Endothelial cell of umbilical vein (primary cell): ENCODE results near the gene GHITM. TPM values are rescaled to one million over a fixed set of nuclear protein-coding genes. Genes with fewer than 3 reads are reported as not detected.

Experiments used
- BruUV-seq: library from RNA; stranded (reverse); fragments of 400-500 nt; replicated peaks from 2 replicates; lab custom pipeline; 2021; lab: Mats Ljungman, UMichigan
- CTCF ChIA-PET: fragments of 300-600, 350-600 bp; sonication (Branson Sonifier 250); formaldehyde crosslinking; loops from one replicate; lab custom pipeline; 2021; ENCODE audit warnings: antibody characterized with exemption, inconsistent platforms; lab: Charles Lee
- POLR2A ChIA-PET: fragments of 300-600, 350-600 bp; sonication (Branson Sonifier 250); formaldehyde crosslinking; loops from one replicate; lab custom pipeline; 2021; ENCODE audit warnings: antibody characterized with exemption, inconsistent platforms; lab: Charles Lee
- DNase-seq: peaks from one replicate; pipeline ENCODE4 v3.0.0-alpha.2; 2011; ENCODE audit warnings: low read depth, low spot score
- FAIRE-seq: peaks from 2 replicates; lab custom pipeline; 2011; peaks lifted over from hg19 to GRCh38; lab: Jason Lieb, UNC
- H2AFZ ChIP-seq: 2 replicates; pipeline ENCODE4 v1.6.0; 2012; ENCODE audit warnings: low read depth, low read length, control low read depth, inconsistent platforms
- H3K27ac ChIP-seq: 2 replicates; pipeline ENCODE4 v1.5.1; 2011; ENCODE audit warnings: low read depth, mild to moderate bottlenecking, control low read depth, low read length, moderate library complexity; ENCODE audit not compliant: insufficient read depth
- H3K27me3 ChIP-seq, 2 experiments: 2 replicates each; pipeline versions ENCODE4 v1.6.0 to v1.6.1; 2011; ENCODE audit warnings: low read length in 2 of 2, mixed read lengths in 1 of 2; ENCODE audit not compliant: control insufficient read depth in 2 of 2, insufficient read depth in 2 of 2
- H3K36me3 ChIP-seq, 2 experiments: 2 replicates in 1 of 2; 3 replicates in 1 of 2; pipeline ENCODE4 v1.5.1; 2011; ENCODE audit warnings: low read length in 2 of 2, mild to moderate bottlenecking in 1 of 2, moderate library complexity in 1 of 2; ENCODE audit not compliant: control insufficient read depth in 2 of 2, insufficient read depth in 2 of 2; ENCODE audit errors: extremely low read depth in 1 of 2
- H3K4me1 ChIP-seq: 3 replicates; pipeline ENCODE4 v1.5.1; 2011; ENCODE audit warnings: mild to moderate bottlenecking, low read length; ENCODE audit not compliant: control insufficient read depth, insufficient read depth; ENCODE audit errors: extremely low read depth
- H3K4me2 ChIP-seq: 2 replicates; pipeline ENCODE4 v1.6.1; 2011; ENCODE audit warnings: low read length, control low read depth, mixed read lengths; ENCODE audit not compliant: insufficient read depth
- H3K4me3 ChIP-seq, 3 experiments: fragments of 200-600 bp in 1 of 3; sonication (generic), shearing (Covaris generic) in 1 of 3; replicated peaks in 1 of 3; 2 replicates each; pipeline ENCODE4 v1.5.1; 2011 to 2016; ENCODE audit warnings: control low read depth in 3 of 3, low read length in 3 of 3, mild to moderate bottlenecking in 2 of 3, inconsistent platforms in 1 of 3, low read depth in 1 of 3, moderate library complexity in 1 of 3; ENCODE audit not compliant: insufficient read depth in 1 of 3
- H3K79me2 ChIP-seq: 2 replicates; pipeline ENCODE4 v1.6.0; 2012; ENCODE audit warnings: low read length, inconsistent platforms; ENCODE audit not compliant: control insufficient read depth, insufficient read depth
- H3K9ac ChIP-seq: replicated peaks from 2 replicates; pipeline ENCODE3; 2011; ENCODE audit warnings: low read length, control low read depth; ENCODE audit not compliant: insufficient read depth; ENCODE audit errors: extremely low read depth
- H3K9me1 ChIP-seq: replicated peaks from 3 replicates; pipeline ENCODE4 v1.6.0; 2011; ENCODE audit warnings: mild to moderate bottlenecking, low read length; ENCODE audit not compliant: control insufficient read depth, insufficient read depth; ENCODE audit errors: extremely low read depth
- H3K9me3 ChIP-seq: replicated peaks from 2 replicates; pipeline ENCODE4 v1.5.1; 2012; ENCODE audit warnings: low read length, inconsistent platforms; ENCODE audit not compliant: control insufficient read depth, insufficient read depth
- H4K20me1 ChIP-seq: replicated peaks from 2 replicates; pipeline ENCODE3; 2011; ENCODE audit warnings: mild to moderate bottlenecking, low read length; ENCODE audit not compliant: control insufficient read depth, insufficient read depth; ENCODE audit errors: extremely low read depth
- CTCF ChIP-seq, 2 donors: IDR thresholded peaks; 1 replicate in 1 of 2; 2 replicates in 1 of 2; pipeline ENCODE4 v1.5.1; 2011; ENCODE audit warnings: low read length in 2 of 2, mild to moderate bottlenecking in 2 of 2, moderate library complexity in 2 of 2, control low read depth in 1 of 2, inconsistent platforms in 1 of 2, low read depth in 1 of 2; ENCODE audit not compliant: insufficient read depth in 1 of 2; ENCODE audit errors: extremely low read depth in 1 of 2
- EZH2 ChIP-seq: IDR thresholded peaks from 2 replicates; pipeline ENCODE4 v1.6.1; 2012; ENCODE audit warnings: borderline replicate concordance, low read depth, mild to moderate bottlenecking, moderate library complexity, low read length, inconsistent platforms; ENCODE audit not compliant: severe bottlenecking
- FOS ChIP-seq: IDR thresholded peaks from 2 replicates; pipeline ENCODE4 v1.6.1; 2011; ENCODE audit warnings: mild to moderate bottlenecking, low read length, moderate library complexity, borderline replicate concordance; ENCODE audit not compliant: insufficient read depth
- GATA2 ChIP-seq: IDR thresholded peaks from 2 replicates; pipeline ENCODE4 v1.7.0; 2011; ENCODE audit warnings: low read depth, mild to moderate bottlenecking, moderate library complexity, mixed read lengths, low read length; ENCODE audit not compliant: insufficient read length, insufficient read depth
- JUN ChIP-seq: IDR thresholded peaks from 2 replicates; pipeline ENCODE4 v1.6.1; 2011; ENCODE audit warnings: borderline replicate concordance, low read depth; ENCODE audit not compliant: insufficient read length, insufficient read depth
- MAX ChIP-seq: IDR thresholded peaks from 2 replicates; pipeline ENCODE4 v1.6.1; 2011; ENCODE audit not compliant: insufficient read depth, insufficient read length
- MYC ChIP-seq: IDR thresholded peaks from one replicate; pipeline ENCODE4 v1.6.1; 2011; ENCODE audit warnings: mild to moderate bottlenecking, low read depth, low read length
- POLR2A ChIP-seq: IDR thresholded peaks from 2 replicates; pipeline ENCODE4 v1.6.1; 2012; ENCODE audit warnings: low read depth, mild to moderate bottlenecking, control low read depth, low read length
- POLR2AphosphoS5 ChIP-seq: IDR thresholded peaks from 2 replicates; pipeline ENCODE4 v1.6.1; 2012; ENCODE audit warnings: low read depth, mild to moderate bottlenecking, control low read depth, low read length, moderate library complexity; ENCODE audit not compliant: insufficient read depth
- dilution Hi-C: fragments of 300-500 bp; cut with MboI; formaldehyde crosslinking; loops from one replicate; pipeline ENCODE4 v1.15.0; 2019; ENCODE audit warnings: low sequenced_read_pairs; ENCODE audit not compliant: extremely low pct_ligation_motif_present
- intact Hi-C: fragments of 100-400 bp; cut with micrococcal nuclease; formaldehyde crosslinking; loops from one replicate; pipeline ENCODE4 v1.10.0; 2022
- polyA plus RNA-seq, 4 experiments: library from polyadenylated mRNA; depleted of rRNA in 3 of 4; stranded (reverse) in 3 of 4; unstranded in 1 of 4; fragments of >200 nt; gene quantifications; 2 replicates each; pipeline versions ENCODE4 v1.2.1 to v1.2.3, GENCODE V29; 2011 to 2012; ENCODE audit warnings: missing spikeins in 1 of 4
- total RNA-seq: library from RNA; stranded (reverse); gene quantifications from 2 replicates; pipeline ENCODE4 v1.2.3, GENCODE V29; 2021

Gene GHITM
- total and polyA plus RNA-seq, 2 donors (not counting 3 experiments of a cell fraction or from before 2014, with no cell fraction given), result 113 to 122 TPM

GRCh38 chr10:84176351-84176750 lies 37.0 kb downstream of the GHITM start:
- no TSS peak for BruUV-seq
- Histone ChIP-seq H4K20me1 (no peaks in the 10 kb centered on the region), H3K36me3 (no peaks in the 10 kb centered on the region), H3K9ac (no peak overlapping the region), H3K9me3 (no peaks in the 10 kb centered on the region), H3K4me1 (no peaks in the 10 kb centered on the region), H3K79me2 (no peaks in the 10 kb centered on the region), H3K27ac (no peak overlapping the region), H3K4me3 (no peak overlapping the region), H3K4me2 (no peak overlapping the region), H3K27me3 (no peaks in the 10 kb centered on the region), H2AFZ (no peak overlapping the region), H3K9me1 (no peaks in the 10 kb centered on the region)
- TF ChIP-seq GATA2 (no peak), MAX (no peak), FOS (no peak), POLR2AphosphoS5 (no peak), MYC (no peak), EZH2 (no peak), POLR2A (no peak), JUN (no peak), CTCF (IDR thresholded peaks at IDR 0.05; ENCODE audit: extremely low read depth in 1 of 2, insufficient read depth in 1 of 2, low read depth in 1 of 2, low read length in 2 of 2) (no peak)
- ChIA-PET POLR2A (no interaction called here), CTCF (no interaction called here)
- dilution Hi-C loops, result no loop called here
- FAIRE-seq (no peak), DNase-seq (no peak)
- intact Hi-C loops, result no loop called here
